AG10803 (cell line): ENCODE measurements around the gene ACTG2.

Experiments used
- DNase-seq: peaks from one replicate; pipeline ENCODE4 v3.0.0; 2010; ENCODE audit warnings: low read depth
- H3K4me3 ChIP-seq: 2 replicates; pipeline ENCODE4 v1.5.1; 2011; ENCODE audit warnings: mild to moderate bottlenecking, low read length, control low read depth
- CTCF ChIP-seq: conservative IDR thresholded peaks from 2 replicates; pipeline ENCODE4 v1.5.1; 2011; ENCODE audit warnings: mild to moderate bottlenecking, low read length, control low read depth, inconsistent platforms

ACTG2 gene

GRCh38 chr2:73920577-73921545 is 28.1 kb downstream of the ACTG2 start:
- peak; percentile 18; the same call in 1 of the 2 replicates for TF ChIP-seq CTCF
- H3K4me3 ChIP-seq = no peak overlapping the region
- no peak for DNase-seq

- TF ChIP-seq CTCF = no peak
- H3K4me3 ChIP-seq = no peak overlapping the region
- no peak for DNase-seq
Measured at GRCh38 chr2:73921581-73921980, 28.8 kb downstream of the ACTG2 start.

- no peak for DNase-seq
- TF ChIP-seq CTCF = no peak
Measured at GRCh38 chr2:73922681-73923080, 29.9 kb downstream of the ACTG2 start.

GRCh38 chr2:73925033-73925704 is 32.4 kb downstream of the ACTG2 start:
- no peak for DNase-seq
- TF ChIP-seq CTCF = no peak

More at GRCh38 chr2:73922681-73923080, 29.9 kb downstream of the ACTG2 start:
- H3K4me3 ChIP-seq = no peak overlapping the region

GRCh38 chr2:73925853-73926492 is 33.2 kb downstream of the ACTG2 start:
- TF ChIP-seq CTCF = no peak
- DNase-seq = no peak

More at GRCh38 chr2:73925033-73925704, 32.4 kb downstream of the ACTG2 start:
- no peak overlapping the region for H3K4me3 ChIP-seq

GRCh38 chr2:73926493-73927327 is 33.9 kb downstream of the ACTG2 start, which contains the start of gene DGUOK:
TSS of gene DGUOK (plus strand) at chr2:73926880. CDS start at chr2:73926911, 31 bp downstream.
- TF ChIP-seq CTCF = no peak
- peak within 1 kb of the TSS; percentile 90 for H3K4me3 ChIP-seq
- peak; percentile 99 for DNase-seq

More at GRCh38 chr2:73925853-73926492, 33.2 kb downstream of the ACTG2 start:
- peak overlapping the region; percentile 90 for H3K4me3 ChIP-seq
